ENCODE data around the gene UTY.

GRCh38 chrY:13351443-13351842 is 128.4 kb downstream of the UTY start:
- TF ChIP-seq CTCF (conservative IDR thresholded peaks at IDR 0.05), result no peak
- no peak for TF ChIP-seq ZFX (IDR thresholded peaks at IDR 0.05)
